Measurements from ENCODE around the gene RAB7B.

The RAB7B gene

GRCh38 chr1:205948886-205949285, 54.3 kb downstream of the RAB7B start:
- no peak for DNase-seq (ENCODE audit: low spot score)

- no peak for DNase-seq (ENCODE audit: low spot score)
Measured at GRCh38 chr1:205948039-205948438, 55.2 kb downstream of the RAB7B start.

GRCh38 chr1:205947024-205947423, 56.2 kb downstream of the RAB7B start:
- DNase-seq (ENCODE audit: low spot score) = no peak

- DNase-seq (ENCODE audit: low spot score) = no peak
Measured at GRCh38 chr1:205945069-205945468, 58.1 kb downstream of the RAB7B start.

- DNase-seq (ENCODE audit: low spot score) = no peak
Measured at GRCh38 chr1:205944525-205944924, 58.7 kb downstream of the RAB7B start.

- no peak for DNase-seq (ENCODE audit: low spot score)
Measured at GRCh38 chr1:205943245-205943644, 60.0 kb downstream of the RAB7B start, which contains the start of gene SLC26A9. Gene SLC26A9, minus strand, starts transcription at chr1:205943456. Its CDS starts 7,636 bp downstream, at chr1:205935820.

- no peak for DNase-seq (ENCODE audit: low spot score)
Measured at GRCh38 chr1:205942631-205943159, 60.5 kb downstream of the RAB7B start.

- DNase-seq (ENCODE audit: low spot score) = no peak
Measured at GRCh38 chr1:205940710-205941109, 62.5 kb downstream of the RAB7B start.

GRCh38 chr1:205939690-205940330, 63.4 kb downstream of the RAB7B start:
- no peak for DNase-seq (ENCODE audit: low spot score)

GRCh38 chr1:205938682-205939081, 64.5 kb downstream of the RAB7B start:
- DNase-seq (ENCODE audit: low spot score) = no peak

- peak; percentile 69 for DNase-seq (ENCODE audit: low spot score)
Measured at GRCh38 chr1:205936846-205937586, 66.2 kb downstream of the RAB7B start.

- DNase-seq (ENCODE audit: low spot score) = no peak
Measured at GRCh38 chr1:205936311-205936710, 66.9 kb downstream of the RAB7B start.

GRCh38 chr1:205935869-205936268, 67.3 kb downstream of the RAB7B start:
- DNase-seq (ENCODE audit: low spot score) = no peak

GRCh38 chr1:205934788-205935187, 68.4 kb downstream of the RAB7B start:
- no peak for DNase-seq (ENCODE audit: low spot score)

GRCh38 chr1:205933671-205934618, 69.2 kb downstream of the RAB7B start:
- peak; percentile 51 for DNase-seq (ENCODE audit: low spot score)

- no peak for DNase-seq (ENCODE audit: low spot score)
Measured at GRCh38 chr1:205932776-205933175, 70.4 kb downstream of the RAB7B start.

- no peak for DNase-seq (ENCODE audit: low spot score)
Measured at GRCh38 chr1:205930799-205931281, 72.4 kb downstream of the RAB7B start.

GRCh38 chr1:205930195-205930577, 73.0 kb downstream of the RAB7B start:
- DNase-seq (ENCODE audit: low spot score) = no peak

- DNase-seq (ENCODE audit: low spot score) = no peak
Measured at GRCh38 chr1:205929496-205930194, 73.5 kb downstream of the RAB7B start.

- no peak for DNase-seq (ENCODE audit: low spot score)
Measured at GRCh38 chr1:205928317-205928716, 74.9 kb downstream of the RAB7B start.

GRCh38 chr1:205927676-205928075, 75.5 kb downstream of the RAB7B start:
- DNase-seq (ENCODE audit: low spot score) = no peak
